Measurements from ENCODE around the gene CRIM1. TPM values are rescaled to one million over a fixed set of nuclear protein-coding genes. Genes with fewer than 3 reads are reported as not detected.

The CRIM1 gene
- polyA plus RNA-seq, 1 donor, result 90.0 TPM

DNA sequence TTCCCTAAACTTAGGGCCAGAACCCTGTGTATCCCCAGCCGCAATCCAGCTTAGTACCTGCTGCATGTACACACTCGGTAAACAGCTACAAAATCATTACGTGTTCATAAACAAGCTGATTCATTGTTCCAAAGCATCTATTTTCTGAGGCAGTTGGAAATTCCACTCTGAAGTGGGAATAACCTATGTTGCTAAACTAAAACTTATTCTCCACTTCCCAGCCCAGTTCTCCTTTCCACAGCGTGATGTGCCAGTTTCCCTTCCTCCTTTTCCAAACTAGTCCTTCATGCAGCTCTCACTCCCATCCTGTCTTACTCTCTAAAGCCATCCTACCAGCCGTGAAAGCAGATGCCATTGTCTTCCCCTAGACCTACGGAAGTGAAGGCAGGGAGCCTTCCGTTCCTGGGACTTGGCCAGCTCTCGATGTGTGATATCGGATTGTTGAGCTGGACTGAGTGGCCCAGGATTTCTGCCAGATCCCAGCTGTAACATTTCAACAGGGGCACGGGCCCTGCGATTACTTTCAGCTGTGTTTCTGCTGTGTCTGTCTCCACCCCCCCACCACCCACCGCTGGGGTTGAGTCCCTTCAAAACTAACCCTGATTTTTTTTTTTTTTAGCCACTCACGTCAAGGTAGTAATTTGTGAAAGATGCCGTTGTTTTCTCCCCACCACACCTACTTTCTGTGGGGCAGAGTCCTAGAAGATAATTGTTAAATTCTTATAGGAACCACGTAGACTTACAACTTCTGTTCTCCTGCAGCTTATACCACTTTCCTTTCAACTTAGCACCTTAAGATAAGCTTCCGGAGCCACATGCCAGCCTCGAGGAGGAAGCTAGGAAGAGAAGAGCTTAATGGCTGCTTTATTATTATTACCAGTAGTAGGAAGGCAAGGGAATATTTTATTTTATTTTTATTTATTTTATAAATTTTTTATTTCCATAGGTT lies 100.9 kb downstream of the CRIM1 start:
- no peak for DNase-seq

DNA sequence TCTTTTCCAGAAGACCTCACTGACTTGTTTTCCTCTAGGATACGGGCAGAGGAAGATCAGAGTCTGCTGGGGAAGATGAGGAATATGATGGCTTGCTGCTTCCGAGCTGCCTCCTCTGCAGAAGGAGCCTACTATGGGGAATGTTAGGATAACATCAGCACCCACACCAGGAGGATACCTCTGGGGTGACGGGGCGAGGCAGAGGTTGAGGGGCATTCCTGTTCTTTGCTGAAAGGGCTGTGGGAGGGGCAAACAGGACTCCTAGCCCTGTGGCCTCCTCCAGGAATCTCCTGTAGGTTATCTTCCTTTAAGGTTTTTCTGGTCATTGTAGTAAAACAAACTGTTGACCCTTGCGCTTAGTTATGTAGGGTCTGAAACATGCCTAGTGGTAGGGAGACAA lies 102.5 kb downstream of the CRIM1 start:
- DNase-seq, result no peak

DNA sequence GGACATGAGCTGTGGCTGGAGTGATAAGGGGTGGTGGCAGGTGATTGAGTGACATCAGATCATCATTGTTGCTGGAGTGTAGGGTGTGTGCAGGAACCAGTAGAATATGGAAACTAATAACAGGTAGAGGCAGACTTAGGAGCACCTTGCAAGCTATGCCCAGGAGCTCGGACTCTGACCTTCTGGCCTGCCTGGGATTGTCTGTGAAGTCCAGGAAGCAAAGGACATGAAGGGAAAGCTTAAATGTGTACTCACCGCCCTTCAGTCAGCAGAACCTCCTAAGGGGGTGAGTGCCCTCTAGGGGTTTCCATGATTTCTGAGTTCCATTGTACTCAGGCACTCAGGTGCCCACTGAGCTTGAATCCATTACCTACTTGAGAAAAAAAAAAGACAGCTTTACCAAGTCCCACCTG lies 104.2 kb downstream of the CRIM1 start:
- DNase-seq, result peak; percentile 68

DNA sequence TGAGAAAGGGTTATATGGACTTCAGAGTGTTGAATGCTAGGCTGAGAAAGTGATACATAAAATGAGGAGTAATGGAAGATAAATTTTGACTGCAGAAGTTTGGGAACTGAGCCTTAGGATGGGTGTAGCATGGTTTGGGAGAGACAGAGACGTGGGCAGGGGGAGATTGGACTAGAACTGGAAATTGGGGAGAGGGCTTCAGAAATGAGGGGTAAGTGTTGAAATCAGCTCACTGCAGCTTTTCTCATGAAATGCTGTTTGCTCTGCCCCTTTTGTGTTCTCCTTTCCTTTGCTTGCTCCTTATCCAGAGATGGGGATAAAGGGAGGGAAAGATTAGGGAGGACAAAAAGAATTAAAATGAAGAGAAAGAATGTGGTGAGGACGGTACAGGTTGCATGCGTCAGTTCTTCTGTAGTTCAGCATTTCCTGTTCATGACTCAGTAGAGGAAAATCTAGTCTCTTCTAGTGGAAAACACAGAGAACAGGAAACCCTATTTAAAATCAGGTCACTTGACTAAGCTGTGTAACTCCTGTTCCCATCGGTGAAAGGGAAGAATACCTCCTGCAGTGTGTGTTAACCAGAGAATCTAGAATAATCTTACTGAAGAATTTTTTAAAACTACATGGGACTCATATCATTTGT lies 105.6 kb downstream of the CRIM1 start:
- no peak for DNase-seq

DNA sequence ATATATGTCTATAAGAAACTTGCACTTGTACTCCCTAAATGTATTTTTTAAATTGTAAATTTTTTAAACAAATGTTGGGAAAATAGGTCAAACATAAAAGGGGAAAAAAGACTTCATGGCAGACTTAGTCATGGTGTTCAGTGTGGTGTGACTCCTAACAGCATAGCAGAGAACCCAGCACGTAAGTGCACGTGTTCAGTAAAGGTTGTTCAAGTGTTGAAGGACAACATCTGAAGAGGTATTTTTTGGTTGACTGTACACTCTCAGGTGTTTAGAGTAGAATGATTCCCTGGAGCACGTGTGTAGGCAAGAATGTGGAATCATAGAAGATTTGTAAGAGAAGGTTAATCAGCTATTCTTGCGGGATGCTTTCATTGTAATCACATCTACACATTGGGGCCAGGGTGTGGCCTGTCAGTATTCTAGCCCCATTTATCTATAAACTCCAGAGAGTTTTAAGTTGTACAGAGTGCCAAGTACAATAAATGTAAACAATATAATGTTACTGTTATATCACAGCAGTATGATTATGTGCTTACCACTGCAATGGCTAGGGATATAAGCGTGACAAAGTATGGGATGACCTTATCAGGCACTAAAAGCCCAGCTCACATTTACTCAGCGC lies 106.8 kb downstream of the CRIM1 start:
- DNase-seq, result no peak

- no peak for DNase-seq
Observed at GRCh38 chr2:36463365-36463764, 107.8 kb downstream of the CRIM1 start.

- DNase-seq, result no peak
Observed at GRCh38 chr2:36464006-36464721, 108.6 kb downstream of the CRIM1 start.

DNA sequence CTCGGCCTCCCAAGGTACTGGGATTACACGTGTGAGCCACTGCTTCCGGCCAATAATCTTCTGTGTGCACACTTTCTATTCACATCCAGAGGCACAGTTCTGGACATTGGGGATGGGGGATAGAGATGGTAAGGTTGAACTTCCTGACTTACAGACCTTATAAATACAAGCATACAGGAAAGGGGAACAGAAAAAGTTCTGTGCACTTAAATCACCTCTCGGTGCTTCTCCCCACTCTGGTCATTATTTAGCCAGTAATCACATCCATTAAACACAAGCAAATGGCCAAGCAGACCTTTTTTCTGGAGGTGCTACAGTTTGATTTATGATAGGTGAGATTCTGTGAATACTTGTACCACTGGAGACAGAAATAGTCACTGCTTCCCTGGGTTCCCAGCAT lies 110.6 kb downstream of the CRIM1 start:
- no peak for DNase-seq

DNA sequence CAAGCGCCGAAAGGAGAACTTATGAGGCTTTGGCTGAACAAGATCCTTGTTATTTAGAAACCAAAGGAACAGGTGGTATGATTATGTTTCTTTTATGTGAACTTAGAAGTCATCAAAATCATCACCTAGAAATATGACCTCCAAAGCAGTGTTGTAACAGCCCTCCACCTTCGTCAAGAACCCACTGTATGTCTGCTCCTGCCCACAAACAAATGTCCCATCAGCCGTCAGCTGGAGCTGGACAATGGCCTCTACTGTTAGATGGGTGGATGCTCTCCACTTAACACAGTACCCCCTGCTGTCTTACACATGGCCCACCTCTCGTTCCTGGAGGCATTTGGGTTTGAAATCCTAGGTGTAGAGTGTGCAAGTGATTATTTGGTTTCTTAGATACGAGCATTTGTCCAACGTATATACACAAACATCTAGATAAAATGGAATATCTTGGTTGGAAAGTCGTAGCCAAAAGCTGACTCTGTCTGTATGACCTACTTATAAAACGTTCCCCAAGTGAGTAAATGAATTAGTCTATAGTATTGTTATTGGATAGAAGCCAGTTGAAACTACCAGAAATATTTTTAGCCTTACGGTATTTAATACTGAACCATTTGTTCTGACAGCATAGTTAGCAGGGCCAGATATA lies 113.0 kb downstream of the CRIM1 start:
- DNase-seq, result no peak

GRCh38 chr2:36469106-36469477 lies 113.5 kb downstream of the CRIM1 start:
- DNase-seq, result no peak

GRCh38 chr2:36469710-36470109 lies 114.1 kb downstream of the CRIM1 start:
- no peak for DNase-seq

GRCh38 chr2:36473230-36473629 lies 117.7 kb downstream of the CRIM1 start:
- DNase-seq, result no peak

- DNase-seq, result no peak
Observed at GRCh38 chr2:36476411-36476810, 120.8 kb downstream of the CRIM1 start.

DNA sequence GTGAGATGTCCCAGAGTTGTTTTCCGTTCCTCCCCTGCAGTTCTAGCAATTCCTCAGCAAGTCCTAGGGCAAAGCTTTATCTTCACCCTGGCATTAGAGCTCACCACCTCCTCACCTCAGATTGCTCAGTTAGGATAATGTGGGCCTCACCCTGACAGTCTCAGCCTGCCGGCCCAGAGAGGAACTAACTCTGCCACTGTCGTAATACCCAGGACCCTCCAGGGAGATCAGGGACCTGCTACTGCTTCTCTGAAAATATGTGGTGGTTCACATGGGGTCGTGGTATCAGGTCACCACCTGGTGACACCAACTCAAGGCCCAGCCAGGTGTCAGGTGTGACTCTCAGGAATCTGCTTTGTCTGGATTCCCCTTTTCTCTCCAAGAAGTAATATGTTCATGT lies 121.7 kb downstream of the CRIM1 start:
- DNase-seq, result no peak

- no peak for DNase-seq
Observed at GRCh38 chr2:36477746-36478145, 122.2 kb downstream of the CRIM1 start.

- no peak for DNase-seq
Observed at GRCh38 chr2:36478332-36478738, 122.8 kb downstream of the CRIM1 start.

- DNase-seq, result no peak
Observed at GRCh38 chr2:36478999-36479398, 123.4 kb downstream of the CRIM1 start.

DNA sequence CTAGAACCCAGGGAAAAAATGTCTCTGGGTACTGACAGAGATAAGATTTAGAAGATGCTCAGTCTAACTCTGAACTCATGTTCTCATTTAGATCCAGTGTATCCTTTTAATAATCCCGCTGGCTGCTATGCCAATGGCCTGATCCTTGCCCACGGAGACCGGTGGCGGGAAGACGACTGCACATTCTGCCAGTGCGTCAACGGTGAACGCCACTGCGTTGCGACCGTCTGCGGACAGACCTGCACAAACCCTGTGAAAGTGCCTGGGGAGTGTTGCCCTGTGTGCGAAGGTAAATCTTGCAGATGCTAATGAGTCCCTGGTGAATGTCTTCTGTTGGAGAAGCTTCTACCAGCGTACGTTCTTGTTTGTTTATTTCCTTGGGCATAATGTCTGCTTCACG lies 123.8 kb downstream of the CRIM1 start:
- DNase-seq, result no peak

GRCh38 chr2:36480028-36480427 lies 124.5 kb downstream of the CRIM1 start:
- no peak for DNase-seq

DNA sequence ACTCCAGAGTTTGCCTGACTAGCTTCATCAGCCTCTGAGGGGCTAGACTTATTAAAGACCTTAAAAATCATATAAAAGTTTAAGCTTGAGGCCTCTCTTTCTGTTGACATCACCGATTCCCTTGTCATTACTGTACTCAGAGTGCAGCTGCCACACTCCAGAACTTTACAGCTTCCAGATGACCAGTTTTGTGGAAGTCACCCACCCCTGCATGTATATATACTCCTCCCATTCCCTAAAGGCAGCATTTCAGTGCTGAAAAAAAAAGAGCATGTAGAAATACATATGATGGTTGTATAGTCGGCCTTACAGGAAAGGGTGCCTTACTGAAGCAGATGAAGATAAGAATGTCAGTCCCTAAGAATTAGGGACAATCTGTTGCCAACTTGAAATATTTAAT lies 125.1 kb downstream of the CRIM1 start:
- DNase-seq, result no peak

- no peak for DNase-seq
Observed at GRCh38 chr2:36481709-36482108, 126.1 kb downstream of the CRIM1 start.
